Upper lobe of left lung (tissue), 6 donors: ENCODE results near the gene KTI12. TPM values are rescaled to one million over a fixed set of nuclear protein-coding genes. Genes with fewer than 3 reads are reported as not detected.
A peak's percentile ranks its signal among the peaks of the same experiment; 100 is the strongest.

Source experiments
- ATAC-seq, 2 donors: fragments of 200-7000 bp; cut with Tn5 transposase; one replicate each; pipeline ENCODE4 v1.9.1; 2022; ENCODE audit warnings: mild to moderate bottlenecking in 2 of 2, moderate library complexity in 2 of 2; ENCODE audit not compliant: low FRiP score in 2 of 2
- DNase-seq, 2 donors: peaks; one replicate each; pipeline ENCODE4 v3.0.0-alpha.2; 2019 to 2020
- H3K27ac ChIP-seq, 4 donors: fragments of 200-600 bp; sonication (generic); one replicate each; pipeline ENCODE4 v1.5.1; 2016 to 2019
- H3K27me3 ChIP-seq, 4 donors: fragments of 200-600 bp; sonication (generic); one replicate each; pipeline ENCODE4 v1.5.1; 2017 to 2019
- H3K36me3 ChIP-seq, 4 donors: fragments of 200-600 bp; sonication (generic); one replicate each; pipeline ENCODE4 v1.5.1; 2016 to 2019
- H3K4me1 ChIP-seq, 4 donors: fragments of 200-600 bp; sonication (generic); one replicate each; pipeline ENCODE4 v1.5.1; 2018 to 2019
- H3K4me3 ChIP-seq, 4 donors: fragments of 200-600 bp; sonication (generic); one replicate each; pipeline ENCODE4 v1.5.1; 2017 to 2019; ENCODE audit warnings: mild to moderate bottlenecking in 2 of 4, moderate library complexity in 1 of 4
- H3K9me3 ChIP-seq, 4 donors: fragments of 200-600 bp; sonication (generic); one replicate each; pipeline ENCODE4 v1.5.1; 2018 to 2019
- CTCF ChIP-seq, 6 experiments: fragments of 450-650 bp in 4 of 6; fragments of 200-600 bp in 2 of 6; sonication (generic) in 2 of 6; IDR thresholded peaks; one replicate each; pipeline ENCODE4 v1.5.1; 2016 to 2019; ENCODE audit warnings: antibody characterized with exemption in 6 of 6
- EP300 ChIP-seq, 4 donors: sonication (generic); formaldehyde crosslinking; IDR thresholded peaks; one replicate each; pipeline ENCODE4 v1.5.1; 2017; ENCODE audit warnings: antibody characterized with exemption in 4 of 4, control low read depth in 2 of 4
- POLR2A ChIP-seq, 4 donors: fragments of 450-650 bp; IDR thresholded peaks; one replicate each; pipeline ENCODE4 v1.5.1; 2016 to 2017; ENCODE audit warnings: antibody characterized with exemption in 4 of 4, mild to moderate bottlenecking in 2 of 4
- POLR2AphosphoS5 ChIP-seq, 2 donors: sonication (generic); formaldehyde crosslinking; IDR thresholded peaks; one replicate each; pipeline ENCODE4 v1.5.1; 2017; ENCODE audit warnings: antibody characterized with exemption in 2 of 2
- WGBS, 2 donors: methylation state at CpG; one replicate each; pipeline ENCODE4 v1.1.5; 2017 to 2018; 5-methylcytosine and 5-hydroxymethylcytosine counted together
- small RNA-seq, 4 donors: library from RNA; depleted of rRNA; stranded (forward); fragments of <200 nt; gene quantifications; one replicate each; pipeline ENCODE3, GENCODE V24; 2016
- total RNA-seq, 6 donors: library from RNA; depleted of rRNA in 4 of 6; stranded (reverse); fragments of >200 nt in 4 of 6; gene quantifications; one replicate each; pipeline versions ENCODE4 v1.1.0 to v1.2.1, GENCODE V29; 2016 to 2021
- donor health status: DM: no; HTN: no; CAD: no; lungs with moderate emphysema.
- donor health status: DM: no; HTN: yes; CAD: no; lungs with severe emphysema.

KTI12 gene
- total RNA-seq, 6 donors from 2014 or later, result 2.6 to 11.6 (median 7.3) TPM

- H3K36me3 ChIP-seq, result no peaks in the 10 kb centered on the region
- WGBS, 2 donors, result 23 to 36% methylated on average over 13 to 21 of the region's 47 CpGs
- DNase-seq (no peak), ATAC-seq (no peak)
- peak overlapping the region; percentile 20 to 56 (median 44) for H3K4me3 ChIP-seq
- no peaks in the 10 kb centered on the region for H3K9me3 ChIP-seq
- H3K4me1 ChIP-seq, result peaks cover 6 to 8% (median 7%) of the 10 kb centered on the region in 4 donors
- H3K27me3 ChIP-seq, result peaks cover 0 to 33% (median 17%) of the 10 kb centered on the region in 4 donors
- TF ChIP-seq POLR2A (IDR thresholded peaks at IDR 0.05) (no peak), CTCF (IDR thresholded peaks at IDR 0.05) (no peak), EP300 (IDR thresholded peaks at IDR 0.05) (no peak)
- H3K27ac ChIP-seq, result no peak overlapping the region
These were observed 43.8 kb downstream of the KTI12 start for GRCh38 chr1:51989582-51990477.

DNA sequence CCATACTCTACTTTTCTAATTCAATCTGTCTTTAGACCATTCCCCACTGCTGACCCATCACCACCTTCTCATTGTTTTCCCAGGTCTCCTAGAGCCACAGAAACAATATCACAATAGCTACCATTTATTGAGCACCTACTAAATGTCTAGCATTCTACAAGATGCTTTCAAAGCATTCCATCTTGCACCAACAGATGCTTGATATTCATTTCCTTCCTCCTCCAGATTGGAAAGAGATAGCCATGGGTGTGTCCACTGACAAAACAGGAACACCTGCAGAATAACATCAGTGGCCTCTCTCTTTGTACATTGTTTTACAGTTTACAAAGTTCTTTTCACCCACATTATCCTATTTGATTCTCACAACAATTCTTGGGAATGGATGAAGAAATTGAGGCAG, 45.4 kb downstream of the KTI12 start:
- H3K4me3 ChIP-seq, result no peak overlapping the region
- H3K27ac ChIP-seq, result no peak overlapping the region
- ATAC-seq (no peak), DNase-seq (no peak)
- H3K9me3 ChIP-seq, result no peaks in the 10 kb centered on the region
- no peaks in the 10 kb centered on the region for H3K36me3 ChIP-seq
- no peak for TF ChIP-seq EP300 (IDR thresholded peaks at IDR 0.05)
- no peak for TF ChIP-seq POLR2AphosphoS5 (IDR thresholded peaks at IDR 0.05)
- no peak for TF ChIP-seq POLR2A (IDR thresholded peaks at IDR 0.05)
- TF ChIP-seq CTCF (IDR thresholded peaks at IDR 0.05), result no peak
- H3K4me1 ChIP-seq, result peaks cover 6 to 8% (median 7%) of the 10 kb centered on the region in 4 donors
- peaks cover 0 to 33% (median 17%) of the 10 kb centered on the region in 4 donors for H3K27me3 ChIP-seq

GRCh38 chr1:51986718-51987117, 46.9 kb downstream of the KTI12 start:
- TF ChIP-seq CTCF (IDR thresholded peaks at IDR 0.05), result no peak
- no peak for TF ChIP-seq POLR2AphosphoS5 (IDR thresholded peaks at IDR 0.05)
- no peak for TF ChIP-seq EP300 (IDR thresholded peaks at IDR 0.05)
- TF ChIP-seq POLR2A (IDR thresholded peaks at IDR 0.05), result no peak

DNA sequence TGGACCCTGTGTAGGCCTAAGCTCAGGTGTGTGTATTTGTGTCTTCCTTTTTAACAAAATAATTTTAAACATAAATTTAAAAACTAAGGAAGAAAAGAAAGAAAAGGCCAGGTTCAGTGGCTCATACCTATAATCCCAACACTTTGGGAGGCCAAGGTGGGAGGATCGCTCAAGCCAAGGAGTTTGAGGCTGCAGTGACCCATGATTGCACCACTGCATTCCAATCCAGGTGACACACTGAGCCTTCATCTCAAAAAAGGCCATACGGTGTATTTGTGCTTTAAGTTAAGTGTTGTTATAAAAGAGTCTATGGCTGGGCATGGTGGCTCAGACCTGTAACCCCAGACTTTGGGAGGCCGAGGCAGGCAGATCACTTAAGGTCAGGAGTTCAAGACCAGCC, 51.4 kb downstream of the KTI12 start:
- ATAC-seq (no peak), DNase-seq (no peak)
- H3K36me3 ChIP-seq, result no peaks in the 10 kb centered on the region
- H3K4me1 ChIP-seq, result no peaks in the 10 kb centered on the region
- H3K4me3 ChIP-seq, result no peak overlapping the region
- 95 to 100% methylated on average over 2 to 3 of the region's 3 CpGs for WGBS, 2 donors
- TF ChIP-seq POLR2A (IDR thresholded peaks at IDR 0.05), result no peak
- no peak for TF ChIP-seq POLR2AphosphoS5 (IDR thresholded peaks at IDR 0.05)
- TF ChIP-seq CTCF (IDR thresholded peaks at IDR 0.05), result no peak
- TF ChIP-seq EP300 (IDR thresholded peaks at IDR 0.05), result no peak
- no peak overlapping the region for H3K27ac ChIP-seq
- no peaks in the 10 kb centered on the region for H3K27me3 ChIP-seq
- no peaks in the 10 kb centered on the region for H3K9me3 ChIP-seq

More at GRCh38 chr1:51986718-51987117, 46.9 kb downstream of the KTI12 start:
- WGBS, 2 donors, result 78 to 82% methylated on average over 4 of the region's 4 CpGs
- peaks cover 0 to 22% (median 16%) of the 10 kb centered on the region in 4 donors for H3K27me3 ChIP-seq
- ATAC-seq (no peak), DNase-seq (no peak)
- peaks cover 6 to 8% (median 7%) of the 10 kb centered on the region in 4 donors for H3K4me1 ChIP-seq
- no peak overlapping the region for H3K4me3 ChIP-seq
- no peaks in the 10 kb centered on the region for H3K9me3 ChIP-seq
- no peak overlapping the region for H3K27ac ChIP-seq
- H3K36me3 ChIP-seq, result no peaks in the 10 kb centered on the region

Small RNA genes within 50 kb of the gene (small RNA-seq; reads per million reads assigned to genes)
- gene RN7SL290P, result 0 reads per million in 4 donors

Other genes with a start within 250 kb of the KTI12 start
- 100 to 1,000 TPM in 4 of 6 donors, 10 to 100 TPM in 2; 52.5 to 149 (median 106) TPM for gene NRDC, start 155.1 kb downstream of the KTI12 start, total RNA-seq
- 1 to 10 TPM in 1 of 6 donors, under 1 TPM in 3, not detected in 2; under 0.01 to 1.2 (median 0.12) TPM for gene RAB3B, start 43.1 kb downstream of the KTI12 start, total RNA-seq
- gene TXNDC12, start 21.4 kb upstream of the KTI12 start, total RNA-seq, result 10 to 100 TPM in 5 of 6 donors, 1 to 10 TPM in 1; 8.4 to 54.0 (median 26.6) TPM
- 10 to 100 TPM in 5 of 6 donors, 1 to 10 TPM in 1; 6.0 to 48.0 (median 34.4) TPM for gene BTF3L4, start 22.5 kb upstream of the KTI12 start, total RNA-seq
- gene ZFYVE9, start 108.3 kb upstream of the KTI12 start, total RNA-seq, result 10 to 100 TPM; 13.4 to 40.3 (median 19.6) TPM